ENCODE measurements around the gene MNAT1.

The MNAT1 gene

DNA sequence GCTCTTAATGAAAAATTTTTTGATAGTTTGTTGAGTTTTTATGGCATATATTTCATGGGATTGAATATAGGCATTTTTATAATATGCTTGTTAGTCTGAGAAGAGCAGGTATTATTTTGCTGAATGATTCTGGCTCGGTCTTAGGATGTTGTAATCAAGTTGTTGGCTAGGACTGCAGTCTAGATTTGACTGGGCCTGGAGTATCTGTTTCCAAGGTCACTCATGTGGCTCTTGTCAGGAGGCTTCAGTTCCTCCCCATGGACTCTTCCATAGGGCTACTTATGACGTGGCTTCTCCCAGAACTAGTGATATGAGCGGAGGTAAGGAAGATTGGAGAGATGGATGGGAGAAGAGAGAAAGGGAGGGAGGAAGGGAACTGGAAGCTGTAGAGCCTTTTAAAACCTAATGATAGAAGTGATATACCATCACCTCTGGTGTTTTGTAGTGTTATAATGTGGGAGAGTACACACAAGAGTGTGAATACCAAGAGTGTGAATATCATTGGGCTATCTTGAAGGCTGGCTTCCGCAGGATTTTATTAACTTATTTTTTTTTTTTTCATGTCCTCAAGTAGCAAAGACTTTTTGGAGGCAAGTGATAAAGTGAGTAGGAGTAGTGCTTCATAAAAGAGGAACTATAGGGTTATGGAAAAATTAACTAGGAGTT is 4.4 kb downstream of the MNAT1 start:
- Histone ChIP-seq H3K27me3 (peaks cover 7% of the 10 kb centered on the region), H3K4me1 (ENCODE audit: control insufficient read depth in 1 of 2, insufficient read depth in 1 of 2, low read depth in 1 of 2, low read length in 1 of 2) (peaks cover 9 to 13% of the 10 kb centered on the region in 2 experiments), H3K9me3 (no peaks in the 10 kb centered on the region), H3K4me3 (ENCODE audit: low read depth in 1 of 2, low read length in 1 of 2) (no peak overlapping the region), H3K27ac (no peak overlapping the region), H3K36me3 (no peaks in the 10 kb centered on the region)
- TF ChIP-seq, protein P1, sequence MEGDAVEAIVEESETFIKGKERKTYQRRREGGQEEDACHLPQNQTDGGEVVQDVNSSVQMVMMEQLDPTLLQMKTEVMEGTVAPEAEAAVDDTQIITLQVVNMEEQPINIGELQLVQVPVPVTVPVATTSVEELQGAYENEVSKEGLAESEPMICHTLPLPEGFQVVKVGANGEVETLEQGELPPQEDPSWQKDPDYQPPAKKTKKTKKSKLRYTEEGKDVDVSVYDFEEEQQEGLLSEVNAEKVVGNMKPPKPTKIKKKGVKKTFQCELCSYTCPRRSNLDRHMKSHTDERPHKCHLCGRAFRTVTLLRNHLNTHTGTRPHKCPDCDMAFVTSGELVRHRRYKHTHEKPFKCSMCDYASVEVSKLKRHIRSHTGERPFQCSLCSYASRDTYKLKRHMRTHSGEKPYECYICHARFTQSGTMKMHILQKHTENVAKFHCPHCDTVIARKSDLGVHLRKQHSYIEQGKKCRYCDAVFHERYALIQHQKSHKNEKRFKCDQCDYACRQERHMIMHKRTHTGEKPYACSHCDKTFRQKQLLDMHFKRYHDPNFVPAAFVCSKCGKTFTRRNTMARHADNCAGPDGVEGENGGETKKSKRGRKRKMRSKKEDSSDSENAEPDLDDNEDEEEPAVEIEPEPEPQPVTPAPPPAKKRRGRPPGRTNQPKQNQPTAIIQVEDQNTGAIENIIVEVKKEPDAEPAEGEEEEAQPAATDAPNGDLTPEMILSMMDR (IDR thresholded peaks at IDR 0.05) = no peak

DNA sequence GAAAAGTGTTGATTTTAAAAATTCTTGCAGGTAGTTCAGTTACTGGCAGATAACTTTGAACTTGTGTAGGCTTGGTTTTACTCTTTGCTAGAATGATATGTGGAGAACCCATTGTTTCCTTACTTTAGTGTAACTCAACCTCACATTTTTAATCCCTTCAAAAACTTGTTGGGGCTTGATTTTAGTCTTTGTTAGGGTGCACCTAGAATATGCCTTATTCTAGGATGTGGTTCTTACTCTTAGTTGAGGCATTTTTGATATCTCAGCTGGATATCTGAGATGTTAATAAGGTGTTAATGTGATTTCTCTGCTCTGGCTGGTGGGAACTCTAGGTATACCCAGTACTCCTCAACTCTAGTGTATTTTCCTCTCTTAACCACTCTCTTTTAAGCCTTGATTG is 10.0 kb downstream of the MNAT1 start:
- H3K9me3 ChIP-seq = no peaks in the 10 kb centered on the region

DNA sequence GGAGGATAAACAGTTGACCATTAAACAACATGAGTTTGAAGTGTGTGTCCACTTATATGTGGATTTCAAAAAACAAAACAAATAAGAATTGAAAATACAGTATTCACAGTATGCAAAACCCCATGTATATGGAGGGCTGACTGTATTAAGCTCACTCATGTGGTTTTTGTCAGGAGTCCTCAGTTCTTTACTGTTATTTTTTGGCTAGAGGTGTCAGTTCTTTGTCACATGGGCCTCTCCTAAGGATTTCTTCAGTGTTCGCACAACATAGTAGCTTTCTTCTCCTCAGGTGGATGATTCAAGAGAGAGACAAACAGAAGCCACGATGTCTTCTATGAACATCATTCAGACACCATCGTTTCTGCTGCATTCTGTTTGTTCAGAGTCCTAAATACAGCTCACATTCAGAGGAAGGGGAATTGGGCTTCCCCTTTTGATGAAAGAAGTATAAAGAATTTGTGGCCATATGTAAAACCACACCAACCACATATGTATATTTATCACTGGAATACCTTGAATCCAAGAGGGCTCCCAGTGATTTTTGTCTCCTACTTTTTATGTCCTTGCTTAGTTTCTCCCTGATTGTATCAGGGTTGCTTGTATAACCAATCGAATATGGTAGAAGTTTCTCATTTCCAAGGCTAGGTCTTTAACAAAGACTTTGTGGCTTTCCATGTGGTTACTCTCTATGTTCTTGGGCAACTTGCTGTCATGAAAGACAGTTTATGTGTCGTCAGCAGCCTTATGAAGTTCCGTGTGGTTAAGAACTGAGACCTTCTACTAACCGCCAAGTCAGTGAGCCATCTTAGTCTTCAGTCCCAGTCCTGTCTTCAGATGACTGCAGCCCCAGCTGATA is 18.9 kb downstream of the MNAT1 start:
- Histone ChIP-seq H3K9me3 (no peaks in the 10 kb centered on the region), H3K4me3 (ENCODE audit: low read depth in 1 of 2, low read length in 1 of 2) (no peak overlapping the region), H3K4me1 (ENCODE audit: control insufficient read depth in 1 of 2, insufficient read depth in 1 of 2, low read depth in 1 of 2, low read length in 1 of 2) (peaks cover 22 to 58% of the 10 kb centered on the region in 2 experiments), H3K27me3 (no peaks in the 10 kb centered on the region), H3K36me3 (no peaks in the 10 kb centered on the region), H3K27ac (peak overlapping the region; percentile 45)
- TF ChIP-seq, protein P1 (IDR thresholded peaks at IDR 0.05) = no peak

More for the DNA sequence above, 10.0 kb downstream of the MNAT1 start:
- Histone ChIP-seq H3K36me3 (no peaks in the 10 kb centered on the region), H3K4me3 (ENCODE audit: low read depth in 1 of 2, low read length in 1 of 2) (no peak overlapping the region), H3K4me1 (ENCODE audit: control insufficient read depth in 1 of 2, insufficient read depth in 1 of 2, low read depth in 1 of 2, low read length in 1 of 2) (no peaks in the 10 kb centered on the region), H3K27me3 (no peaks in the 10 kb centered on the region), H3K27ac (no peak overlapping the region)
- TF ChIP-seq, protein P1 (IDR thresholded peaks at IDR 0.05) = no peak

DNA sequence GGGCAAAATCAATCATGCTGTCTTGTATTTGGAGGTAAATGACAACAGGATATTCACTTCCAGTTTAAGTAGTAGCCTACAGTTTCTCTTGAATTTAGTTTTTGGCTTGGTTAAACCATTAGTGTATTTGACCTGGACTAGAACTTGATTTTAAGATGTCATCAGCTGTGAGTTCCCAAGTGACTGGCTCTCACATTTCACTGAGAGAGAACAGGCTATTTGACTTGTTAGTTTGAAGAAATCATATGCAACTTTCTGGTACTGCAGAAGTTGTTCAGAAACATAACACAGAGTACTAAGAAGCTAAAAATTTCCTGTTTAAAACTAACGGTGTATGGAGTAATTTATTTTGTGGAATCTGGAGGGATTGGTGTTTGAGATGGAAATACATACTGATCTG is 22.3 kb downstream of the MNAT1 start:
- H3K9me3 ChIP-seq = no peaks in the 10 kb centered on the region
- peaks cover 37 to 80% of the 10 kb centered on the region in 2 experiments for H3K4me1 ChIP-seq (ENCODE audit: control insufficient read depth in 1 of 2, insufficient read depth in 1 of 2, low read depth in 1 of 2, low read length in 1 of 2)
- H3K4me3 ChIP-seq (ENCODE audit: low read depth in 1 of 2, low read length in 1 of 2) = no peak overlapping the region
- TF ChIP-seq, protein P1 (IDR thresholded peaks at IDR 0.05) = no peak
- H3K36me3 ChIP-seq = no peaks in the 10 kb centered on the region
- no peaks in the 10 kb centered on the region for H3K27me3 ChIP-seq
- H3K27ac ChIP-seq = no peak overlapping the region

DNA sequence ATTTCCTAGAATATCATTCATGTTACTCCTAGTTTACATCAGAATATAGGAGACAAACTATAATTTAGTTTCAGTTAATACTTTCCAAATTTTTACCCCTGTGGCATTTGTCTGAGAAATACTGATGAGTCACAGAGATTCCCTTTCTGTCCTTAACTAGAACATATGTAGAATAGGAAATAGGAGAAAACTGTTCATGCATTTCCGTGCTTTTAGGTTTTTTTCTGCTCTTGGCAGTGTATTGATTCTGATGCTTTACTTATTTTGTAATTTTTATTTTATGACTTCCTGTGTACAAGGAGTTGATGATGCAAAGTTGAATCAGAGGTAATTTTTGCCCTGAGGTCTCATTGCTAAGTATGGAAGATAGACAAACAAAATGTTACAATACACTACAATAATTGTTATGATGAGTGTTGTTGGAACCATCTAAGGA is 23.0 kb downstream of the MNAT1 start:
- TF ChIP-seq, protein P1 (IDR thresholded peaks at IDR 0.05) = no peak

More for the DNA sequence above, 23.0 kb downstream of the MNAT1 start:
- Histone ChIP-seq H3K36me3 (no peaks in the 10 kb centered on the region), H3K9me3 (no peaks in the 10 kb centered on the region), H3K27me3 (no peaks in the 10 kb centered on the region), H3K4me1 (ENCODE audit: control insufficient read depth in 1 of 2, insufficient read depth in 1 of 2, low read depth in 1 of 2, low read length in 1 of 2) (peaks cover 37 to 79% of the 10 kb centered on the region in 2 experiments), H3K27ac (no peak overlapping the region), H3K4me3 (ENCODE audit: low read depth in 1 of 2, low read length in 1 of 2) (no peak overlapping the region)

Data from neutrophil (primary cell).